ENCODE measurements around the gene CDC42SE2. TPM values are rescaled to one million over a fixed set of nuclear protein-coding genes. Genes with fewer than 3 reads are reported as not detected.
"Not testable (repeated sequence)": the region's sequence is repeated elsewhere in the genome, so short reads cannot be mapped to it uniquely, and the experiment has no call there.

CDC42SE2 gene
- total RNA-seq, 2 experiments from 2014 or later = 68.3 to 99.6 TPM

DNA sequence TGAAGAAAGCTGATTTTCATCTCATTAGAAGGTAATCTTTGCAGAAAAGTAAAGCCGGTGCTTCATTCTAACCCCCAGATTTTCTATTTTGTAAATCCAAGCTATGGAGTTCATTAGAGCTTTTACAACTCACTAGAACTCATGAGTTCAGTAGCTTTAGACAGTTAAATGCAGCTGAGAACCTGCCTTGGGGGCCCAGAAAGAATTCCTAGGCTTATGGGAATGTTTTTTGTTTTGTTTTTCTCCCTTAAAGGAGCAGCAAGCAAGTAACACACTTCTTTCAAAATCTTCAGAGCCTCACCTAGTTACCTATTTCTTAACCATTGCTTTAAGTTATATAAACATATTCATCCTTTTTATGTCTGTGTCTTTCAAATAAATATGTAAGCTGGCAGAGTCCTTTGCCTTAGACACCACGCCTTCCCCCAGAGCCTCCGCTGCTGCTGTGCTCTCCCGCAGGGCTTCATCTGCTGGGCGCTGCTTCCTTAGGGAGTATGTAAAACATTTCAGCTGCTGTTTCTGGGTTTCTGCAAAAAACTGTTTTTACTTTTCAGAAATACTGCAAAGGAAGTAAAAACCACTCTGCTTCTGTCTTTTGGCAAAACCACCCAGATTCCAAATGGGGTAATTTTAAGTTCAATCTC is 132.9 kb downstream of the CDC42SE2 start:
- ATAC-seq = no peak
- ChIA-PET CTCF (interaction anchor here (1.1 to 2.7 kb wide), 8 partner anchors 12 to 138 kb away, joined by 3 to 15 read pairs (median 5); no protein-coding TSS in a partner anchor), POLR2A (interaction anchor here (1.0 to 1.4 kb wide), 2 partner anchors 11 to 133 kb away, joined by 4 to 7 read pairs; partner anchors contain the start of gene CDC42SE2)
- Mint-ChIP-seq H3K27me3 (no peaks in the 10 kb centered on the region), H3K4me1 (peaks cover 69% of the 10 kb centered on the region), H3K27ac (peak overlapping the region; percentile 90), H3K9me3 (ENCODE audit: low read depth) (peaks cover 9% of the 10 kb centered on the region), H3K4me3 (peak overlapping the region; percentile 49), H3K36me3 (ENCODE audit: low read depth) (peaks cover 86% of the 10 kb centered on the region)
- DNase-seq = no peak
- intact Hi-C loops (cut with DNase I, micrococcal nuclease) = loop anchor here (2.0 kb wide), 2 partner anchors 20 to 140 kb away; no protein-coding TSS in a partner anchor

DNA sequence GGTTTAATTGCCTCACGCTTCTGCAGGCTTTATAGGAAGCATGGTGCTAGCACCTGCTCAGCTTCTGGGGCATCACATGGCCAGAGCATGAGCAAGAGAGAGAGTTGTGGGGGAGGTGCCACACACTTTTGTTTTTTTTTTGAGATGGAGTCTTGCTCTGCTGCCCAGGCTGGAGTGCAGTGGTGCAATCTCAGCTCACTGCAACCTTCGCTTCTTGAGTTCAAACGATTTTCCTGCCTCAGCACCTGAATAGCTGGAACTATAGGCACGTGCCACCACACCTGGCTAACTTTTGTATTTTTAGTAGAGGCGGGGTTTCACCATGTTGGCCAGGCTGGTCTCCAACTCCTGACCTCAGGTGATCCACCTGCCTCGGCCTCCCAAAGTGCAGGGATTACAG is 135.2 kb downstream of the CDC42SE2 start:
- Mint-ChIP-seq H3K36me3 (ENCODE audit: low read depth) (peaks cover 85% of the 10 kb centered on the region), H3K27ac (peak overlapping the region; percentile 23), H3K4me1 (peaks cover 47% of the 10 kb centered on the region), H3K9me3 (ENCODE audit: low read depth) (peaks cover 18% of the 10 kb centered on the region)
- POLR2A ChIA-PET; DNase-seq; CTCF ChIA-PET; H3K27me3 Mint-ChIP-seq; H3K4me3 Mint-ChIP-seq; intact Hi-C loops (cut with DNase I, micrococcal nuclease): not testable (repeated sequence)
- ATAC-seq = peak; percentile 13

DNA sequence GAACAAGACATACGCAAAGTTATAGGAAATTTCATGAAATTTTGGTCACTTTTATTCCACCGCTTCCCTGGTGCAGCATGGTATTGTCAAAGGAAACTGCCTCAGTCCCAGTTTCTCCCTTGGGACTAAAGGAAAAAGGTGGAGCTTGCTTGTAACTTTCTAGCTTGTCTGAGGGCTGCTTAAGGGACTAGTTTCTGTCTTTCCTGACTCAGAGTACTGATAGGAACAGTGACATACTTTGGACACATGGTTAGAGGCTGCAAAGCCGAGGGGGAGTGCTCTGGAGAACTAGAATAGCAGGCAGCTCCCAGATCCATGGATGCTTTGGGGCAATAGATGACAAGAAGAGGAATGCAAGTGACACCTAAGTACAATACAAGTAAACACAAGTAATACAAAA is 136.7 kb downstream of the CDC42SE2 start:
- peaks cover 34% of the 10 kb centered on the region for H3K4me1 Mint-ChIP-seq
- H3K4me3 Mint-ChIP-seq = peak overlapping the region; percentile 4
- no peaks in the 10 kb centered on the region for H3K27me3 Mint-ChIP-seq
- POLR2A ChIA-PET = interaction anchor here (0.5 kb wide), 1 partner anchor 133 kb away, joined by 4 read pairs; no protein-coding TSS in a partner anchor
- peaks cover 18% of the 10 kb centered on the region for H3K9me3 Mint-ChIP-seq (ENCODE audit: low read depth)
- DNase-seq = no peak
- ATAC-seq = no peak
- peak overlapping the region; percentile 55 for H3K27ac Mint-ChIP-seq
- CTCF ChIA-PET = interaction anchor here (1.3 kb wide), 2 partner anchors 10 to 14 kb away, joined by 3 to 4 read pairs; no protein-coding TSS in a partner anchor
- intact Hi-C loops (cut with DNase I, micrococcal nuclease) = no loop called here
- H3K36me3 Mint-ChIP-seq (ENCODE audit: low read depth) = peaks cover 84% of the 10 kb centered on the region

DNA sequence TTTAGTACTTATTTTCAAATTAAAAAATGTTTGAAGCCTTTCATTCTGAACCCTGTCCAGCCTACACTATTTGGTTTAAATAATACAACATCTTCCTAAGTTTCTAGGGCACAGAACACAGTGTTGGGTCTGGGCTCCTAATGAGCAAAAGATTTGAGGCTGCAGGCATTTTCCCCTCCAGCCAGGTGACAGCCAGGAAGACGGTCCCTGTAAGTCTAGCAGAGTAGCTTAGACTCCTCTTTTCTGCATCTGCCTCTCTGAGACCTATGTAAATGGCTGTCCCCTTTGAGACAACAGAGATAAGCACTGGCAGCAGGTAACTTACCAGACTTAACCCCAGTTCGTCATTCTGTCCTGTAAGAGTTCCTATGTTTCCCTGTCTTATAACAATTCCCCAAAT is 141.8 kb downstream of the CDC42SE2 start:
- H3K9me3 Mint-ChIP-seq (ENCODE audit: low read depth) = peaks cover 13% of the 10 kb centered on the region
- H3K4me3 Mint-ChIP-seq = no peak overlapping the region
- peaks cover 5% of the 10 kb centered on the region for H3K4me1 Mint-ChIP-seq
- intact Hi-C loops (cut with DNase I, micrococcal nuclease) = no loop called here
- POLR2A ChIA-PET = no interaction called here
- ATAC-seq (no peak), DNase-seq (no peak)
- H3K27me3 Mint-ChIP-seq = no peaks in the 10 kb centered on the region
- peak overlapping the region; percentile 13 for H3K27ac Mint-ChIP-seq
- CTCF ChIA-PET = interaction anchor here (0.7 to 1.9 kb wide), 6 partner anchors 10 to 196 kb away, joined by 3 to 8 read pairs (median 3); no protein-coding TSS in a partner anchor
- peaks cover 79% of the 10 kb centered on the region for H3K36me3 Mint-ChIP-seq (ENCODE audit: low read depth)

DNA sequence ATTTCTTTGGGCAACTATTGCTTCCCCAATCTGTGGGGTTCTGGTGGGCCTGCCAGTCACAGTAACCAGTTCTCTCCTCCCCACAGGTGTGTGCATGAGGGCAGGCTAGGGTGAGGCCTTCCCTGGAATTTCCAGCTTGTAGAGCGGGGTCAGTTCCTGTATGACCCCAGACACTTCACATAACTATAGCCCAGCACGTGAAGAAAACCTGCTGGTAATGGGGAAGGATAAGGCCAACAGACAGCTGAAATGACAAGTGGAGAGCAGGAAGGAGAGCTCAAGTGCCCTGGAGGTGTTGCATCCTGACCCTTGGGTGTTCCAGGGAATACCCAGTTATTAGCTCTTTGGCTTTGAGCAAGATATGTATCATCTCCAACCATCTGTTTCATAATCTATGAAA is 142.2 kb downstream of the CDC42SE2 start:
- H3K36me3 Mint-ChIP-seq (ENCODE audit: low read depth) = peaks cover 79% of the 10 kb centered on the region
- ChIA-PET CTCF (interaction anchor here (0.6 to 1.9 kb wide), 6 partner anchors 9 to 435 kb away, joined by 3 to 8 read pairs (median 3); no protein-coding TSS in a partner anchor), POLR2A (no interaction called here)
- no peaks in the 10 kb centered on the region for H3K27me3 Mint-ChIP-seq
- H3K27ac Mint-ChIP-seq = peak overlapping the region; percentile 13
- intact Hi-C loops (cut with DNase I, micrococcal nuclease) = no loop called here
- H3K9me3 Mint-ChIP-seq (ENCODE audit: low read depth) = peaks cover 11% of the 10 kb centered on the region
- DNase-seq (no peak), ATAC-seq (no peak)
- no peak overlapping the region for H3K4me3 Mint-ChIP-seq
- peaks cover 3% of the 10 kb centered on the region for H3K4me1 Mint-ChIP-seq

DNA sequence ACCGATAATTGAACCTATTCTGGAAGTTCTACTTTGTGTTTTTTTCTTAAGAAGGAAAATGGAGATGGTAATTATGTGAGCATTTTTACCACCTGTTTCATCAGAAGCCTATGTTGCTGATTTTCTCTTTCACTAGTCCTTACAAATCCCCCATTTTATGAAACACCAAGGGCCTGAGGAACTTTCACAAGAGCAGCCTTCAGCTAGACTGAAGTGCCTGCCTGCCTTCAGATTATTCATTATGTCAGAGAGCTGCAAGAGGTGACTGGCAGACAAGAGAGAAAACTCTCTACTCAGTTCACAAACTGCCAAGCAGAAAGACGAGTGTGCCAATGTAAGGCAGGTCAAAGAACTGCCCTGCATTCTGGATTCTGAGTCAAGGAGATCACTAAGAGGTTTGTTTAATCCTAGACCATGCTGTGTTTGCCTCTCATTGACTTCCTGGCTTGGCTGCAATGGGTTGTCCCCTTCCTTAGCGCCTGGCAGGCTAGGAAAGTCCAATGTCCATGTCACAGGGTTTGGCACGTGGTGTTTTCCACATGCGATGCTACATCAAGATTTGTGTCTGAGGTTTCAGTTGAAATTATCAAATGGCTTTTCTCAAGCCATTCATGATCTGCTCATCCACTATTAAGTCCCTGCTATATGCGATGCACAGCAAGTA is 143.3 kb downstream of the CDC42SE2 start:
- Mint-ChIP-seq H3K4me3 (no peak overlapping the region), H3K9me3 (ENCODE audit: low read depth) (peaks cover 9% of the 10 kb centered on the region), H3K27ac (peak overlapping the region; percentile 21), H3K27me3 (no peaks in the 10 kb centered on the region), H3K4me1 (peaks cover 3% of the 10 kb centered on the region), H3K36me3 (ENCODE audit: low read depth) (peaks cover 75% of the 10 kb centered on the region)
- DNase-seq = no peak
- ChIA-PET CTCF (interaction anchor here (0.6 to 1.0 kb wide), 4 partner anchors 25 to 436 kb away, joined by 3 to 5 read pairs (median 3); no protein-coding TSS in a partner anchor), POLR2A (no interaction called here)
- no peak for ATAC-seq
- intact Hi-C loops (cut with DNase I, micrococcal nuclease) = no loop called here

DNA sequence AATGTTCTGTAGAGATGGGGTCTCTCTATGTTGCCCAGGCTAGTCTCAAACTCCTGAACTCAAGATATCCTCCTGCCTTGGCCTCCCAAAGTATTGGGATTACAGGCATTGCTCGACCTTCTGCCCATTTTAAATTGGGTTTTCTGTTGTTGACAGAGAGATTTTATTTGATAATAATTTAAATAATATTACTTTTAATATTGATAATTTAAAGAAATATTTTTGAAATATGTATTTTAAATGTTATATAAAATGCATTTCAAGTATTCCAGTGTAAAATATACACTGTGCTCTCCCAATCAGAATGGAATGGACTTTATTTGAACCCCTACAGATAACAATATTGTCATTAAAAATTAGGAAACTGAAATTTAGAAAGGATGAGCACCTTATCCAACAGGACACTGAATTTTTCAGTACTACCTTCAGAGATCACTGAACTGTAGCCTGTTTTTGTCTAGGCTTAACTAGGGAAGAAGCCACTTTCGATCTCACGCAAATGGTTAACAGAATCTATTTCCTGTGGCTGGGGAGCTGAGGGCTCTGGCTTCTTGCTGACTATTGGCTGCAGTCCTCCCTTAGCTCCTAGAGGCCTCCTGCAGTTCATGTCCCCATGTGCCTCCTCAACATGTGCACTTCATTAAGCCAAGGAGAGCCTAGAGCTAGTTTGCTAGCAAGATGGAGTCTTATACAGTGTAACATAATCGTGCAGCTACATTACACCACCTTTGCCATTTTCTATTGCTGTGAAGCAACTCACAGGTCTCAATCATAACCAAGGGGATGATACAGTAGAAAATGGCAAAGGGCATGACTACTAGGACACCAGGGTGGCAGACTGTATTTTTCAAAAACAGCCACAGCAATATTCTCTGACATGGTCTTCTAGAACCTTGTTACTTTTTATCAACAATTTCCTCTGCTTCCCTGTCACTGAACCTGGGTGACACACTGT is 150.0 kb downstream of the CDC42SE2 start:
- ChIA-PET CTCF (interaction anchor here (0.7 to 3.4 kb wide), 5 partner anchors 9 to 542 kb away, joined by 3 to 15 read pairs (median 4); no protein-coding TSS in a partner anchor), POLR2A (interaction anchor here (0.6 kb wide), 1 partner anchor 736 kb away, joined by 4 read pairs; no protein-coding TSS in a partner anchor)
- peaks cover 35% of the 10 kb centered on the region for H3K4me1 Mint-ChIP-seq
- H3K36me3 Mint-ChIP-seq (ENCODE audit: low read depth) = peaks cover 34% of the 10 kb centered on the region
- peak; percentile 57 for DNase-seq
- peak; percentile 86 for ATAC-seq
- H3K4me3 Mint-ChIP-seq = peak overlapping the region; percentile 55
- H3K27me3 Mint-ChIP-seq = no peaks in the 10 kb centered on the region
- peaks cover 3% of the 10 kb centered on the region for H3K9me3 Mint-ChIP-seq (ENCODE audit: low read depth)
- H3K27ac Mint-ChIP-seq = peak overlapping the region; percentile 91
- intact Hi-C loops (cut with DNase I, micrococcal nuclease) = loop anchor here in 1 of 2 experiments (5.0 kb wide), 1 partner anchor 347 kb away; no protein-coding TSS in a partner anchor

DNA sequence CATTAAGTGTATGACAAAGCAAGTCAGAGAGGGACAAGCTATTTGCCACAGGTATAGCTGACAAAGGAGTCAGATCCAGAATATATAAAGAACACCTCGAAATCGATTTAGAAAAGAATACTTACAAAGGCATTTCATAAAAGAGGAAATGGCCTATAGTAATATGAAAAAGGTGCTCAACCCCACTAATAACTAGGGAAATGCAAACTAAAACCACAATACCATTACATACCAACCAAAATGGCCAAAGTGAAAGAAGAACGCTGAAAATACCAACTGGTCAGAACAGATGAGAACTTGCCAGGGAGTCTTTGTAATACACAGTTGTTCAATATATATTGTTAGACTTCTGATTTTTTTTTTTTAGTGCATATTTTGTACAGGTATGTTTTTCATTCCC is 152.9 kb downstream of the CDC42SE2 start:
- Mint-ChIP-seq H3K9me3 (ENCODE audit: low read depth) (no peaks in the 10 kb centered on the region), H3K4me3 (no peak overlapping the region), H3K4me1 (peaks cover 43% of the 10 kb centered on the region), H3K27ac (peak overlapping the region; percentile 40), H3K36me3 (ENCODE audit: low read depth) (peaks cover 14% of the 10 kb centered on the region), H3K27me3 (no peaks in the 10 kb centered on the region)
- ATAC-seq (no peak), DNase-seq (no peak)
- intact Hi-C loops (cut with DNase I, micrococcal nuclease) = loop anchor here (1.0 to 5.0 kb wide), 8 partner anchors 20 to 1309 kb away; partner anchors contain the start of gene HINT1 (in 2 of the 2)
- ChIA-PET POLR2A (no interaction called here), CTCF (interaction anchor here (0.6 to 3.4 kb wide), 8 partner anchors 21 to 545 kb away, joined by 3 to 15 read pairs (median 3); partner anchors contain the start of gene CDC42SE2)

DNA sequence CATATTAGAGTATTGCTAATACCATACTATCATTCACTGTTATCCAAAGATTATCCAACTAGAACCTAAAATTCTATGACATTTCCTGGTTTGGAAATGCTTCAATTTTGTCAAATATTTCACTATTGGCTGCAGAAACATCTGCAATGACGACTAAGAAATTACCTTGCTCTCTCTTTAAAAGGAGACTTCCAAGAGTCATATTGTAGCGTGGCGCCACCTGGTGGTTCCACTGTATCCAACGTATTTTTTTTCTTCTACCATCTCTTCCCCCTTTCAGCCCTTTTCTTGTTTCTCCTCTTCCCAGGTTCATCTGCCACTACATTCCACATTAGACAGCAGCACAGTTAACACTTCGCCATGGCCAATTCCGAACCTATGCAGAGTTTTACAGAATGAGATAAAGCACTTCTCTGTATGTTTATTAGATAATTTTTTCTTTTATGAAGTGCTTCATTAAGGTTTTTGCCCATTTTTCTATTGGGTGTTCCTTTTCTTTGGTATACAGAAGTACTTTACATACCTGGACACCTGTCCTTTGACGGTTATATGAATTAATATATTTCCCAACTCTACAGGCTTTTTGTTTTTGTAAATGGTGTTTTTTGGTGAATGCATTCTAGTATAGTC is 153.5 kb downstream of the CDC42SE2 start:
- intact Hi-C loops (cut with DNase I, micrococcal nuclease) = loop anchor here (1.0 to 5.0 kb wide), 8 partner anchors 21 to 1310 kb away; partner anchors contain the start of gene HINT1 (in 2 of the 2)
- Mint-ChIP-seq H3K4me3 (no peak overlapping the region), H3K27me3 (no peaks in the 10 kb centered on the region), H3K27ac (peak overlapping the region; percentile 40), H3K9me3 (ENCODE audit: low read depth) (no peaks in the 10 kb centered on the region), H3K4me1 (peaks cover 43% of the 10 kb centered on the region), H3K36me3 (ENCODE audit: low read depth) (peaks cover 18% of the 10 kb centered on the region)
- ChIA-PET CTCF (interaction anchor here (1.1 to 3.4 kb wide), 3 partner anchors 22 to 546 kb away, joined by 4 to 15 read pairs (median 7); no protein-coding TSS in a partner anchor), POLR2A (no interaction called here)
- peak; percentile 92 for DNase-seq
- no peak for ATAC-seq

DNA sequence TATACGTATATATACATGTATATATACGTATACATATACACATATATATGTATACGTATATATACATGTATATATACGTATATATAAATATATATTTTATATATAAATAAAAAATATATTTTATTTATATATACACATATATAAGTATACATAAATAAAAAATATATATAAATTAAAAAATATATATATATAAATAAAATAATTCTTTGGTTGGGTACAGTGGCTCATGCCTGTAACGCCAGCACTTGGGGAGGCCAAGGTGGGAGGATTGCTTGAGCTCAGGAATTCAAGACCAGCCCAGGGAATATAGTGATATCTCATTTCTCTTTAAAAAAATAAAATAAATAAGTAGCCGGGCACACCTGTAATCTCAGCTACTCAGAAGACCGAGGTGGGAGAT is 155.0 kb downstream of the CDC42SE2 start:
- Mint-ChIP-seq H3K9me3 (ENCODE audit: low read depth) (no peaks in the 10 kb centered on the region), H3K4me3 (no peak overlapping the region), H3K27me3 (no peaks in the 10 kb centered on the region), H3K4me1 (peaks cover 38% of the 10 kb centered on the region), H3K27ac (no peak overlapping the region), H3K36me3 (ENCODE audit: low read depth) (peaks cover 20% of the 10 kb centered on the region)
- DNase-seq (no peak), ATAC-seq (no peak)
- POLR2A ChIA-PET = no interaction called here
- intact Hi-C loops (cut with DNase I, micrococcal nuclease) = loop anchor here (5.0 kb wide), 2 partner anchors 37 to 1312 kb away; no protein-coding TSS in a partner anchor
- CTCF ChIA-PET = interaction anchor here (0.5 to 1.1 kb wide), 7 partner anchors 15 to 548 kb away, joined by 3 to 4 read pairs (median 3); no protein-coding TSS in a partner anchor
